ENCODE results near the gene KRTAP4-2. TPM values are rescaled to one million over a fixed set of nuclear protein-coding genes. Genes with fewer than 3 reads are reported as not detected.

Gene KRTAP4-2
- total and polyA plus RNA-seq, 9 of the 15 experiments (the other 6 are each of a cell fraction or from before 2014, with no cell fraction given): not detected

DNA sequence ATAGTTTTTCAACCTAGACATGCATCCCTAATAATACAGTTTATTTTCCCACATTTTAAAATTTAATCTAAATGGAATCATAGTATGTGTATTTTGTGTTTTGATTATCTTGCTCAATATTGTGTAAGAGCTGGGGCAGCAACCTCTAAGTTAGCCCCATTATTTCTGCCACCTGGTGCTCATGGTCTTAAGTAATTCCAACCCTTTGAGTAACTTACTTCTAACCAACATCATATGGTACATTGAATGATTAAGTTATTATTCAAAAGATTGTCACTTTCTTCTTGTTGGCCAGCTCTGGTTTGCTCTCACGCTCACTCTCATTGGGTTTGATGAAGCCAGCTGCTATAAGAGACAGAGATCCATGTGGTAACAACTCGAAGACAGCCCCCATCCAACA lies 6.1 kb downstream of the KRTAP4-2 start:
- intact Hi-C loops (cut with micrococcal nuclease): no loop called here

More for the DNA sequence above, 6.1 kb downstream of the KRTAP4-2 start:
- no peak for FAIRE-seq
- Histone ChIP-seq H3K9ac (ENCODE audit: insufficient read depth in 1 of 2, low read depth in 2 of 2, low read length in 2 of 2) (no peak overlapping the region), H3K4me2 (ENCODE audit: insufficient read depth, low read length) (no peak overlapping the region), H3K27me3 (ENCODE audit: control insufficient read depth in 2 of 2, insufficient read depth in 2 of 2, low read length in 2 of 2) (peaks cover 3 to 10% of the 10 kb centered on the region in 2 experiments; a peak in 3 of 5 replicates), H3K27ac (ENCODE audit: extremely low read depth, low read depth, low read length) (no peak overlapping the region), H3K4me3 (no peak overlapping the region), H2AFZ (ENCODE audit: low read depth, low read length) (no peak overlapping the region), H4K20me1 (replicated peaks; ENCODE audit: control insufficient read depth, insufficient read depth, low read length) (no peaks in the 10 kb centered on the region; the same call in 1 of the 2 replicates), H3K4me1 (replicated peaks in 1 of 2; ENCODE audit: control insufficient read depth in 2 of 2, insufficient read depth in 2 of 2, low read length in 2 of 2) (peaks cover 0 to 3% of the 10 kb centered on the region in 2 experiments; a peak in 1 of 5 replicates), H3K9me1 (ENCODE audit: control insufficient read depth, insufficient read depth, low read length) (no peaks in the 10 kb centered on the region), H3K79me2 (ENCODE audit: control insufficient read depth, insufficient read depth, low read length) (no peaks in the 10 kb centered on the region), H3K36me3 (ENCODE audit: control insufficient read depth, insufficient read depth, low read length) (no peaks in the 10 kb centered on the region), H3K9me3 (replicated peaks; ENCODE audit: control insufficient read depth, insufficient read depth, low read depth, low read length) (no peaks in the 10 kb centered on the region)
- 0% methylated on average over 2 of the region's 2 CpGs for WGBS (ENCODE audit: insufficient coverage, low coverage, missing lambda C conversion rate)
- no TSS peak for BruUV-seq (replicated peaks)
- in situ Hi-C loops (cut with MboI): no loop called here
- ATAC-seq: no peak
- POLR2A ChIA-PET: no interaction called here
- no peak for DNase-seq (ENCODE audit: extremely low read depth in 1 of 4, low spot score in 3 of 4)
- CTCF ChIA-PET (ENCODE audit: low intra/inter-chr PET ratio): no interaction called here
- TF ChIP-seq, protein P1, sequence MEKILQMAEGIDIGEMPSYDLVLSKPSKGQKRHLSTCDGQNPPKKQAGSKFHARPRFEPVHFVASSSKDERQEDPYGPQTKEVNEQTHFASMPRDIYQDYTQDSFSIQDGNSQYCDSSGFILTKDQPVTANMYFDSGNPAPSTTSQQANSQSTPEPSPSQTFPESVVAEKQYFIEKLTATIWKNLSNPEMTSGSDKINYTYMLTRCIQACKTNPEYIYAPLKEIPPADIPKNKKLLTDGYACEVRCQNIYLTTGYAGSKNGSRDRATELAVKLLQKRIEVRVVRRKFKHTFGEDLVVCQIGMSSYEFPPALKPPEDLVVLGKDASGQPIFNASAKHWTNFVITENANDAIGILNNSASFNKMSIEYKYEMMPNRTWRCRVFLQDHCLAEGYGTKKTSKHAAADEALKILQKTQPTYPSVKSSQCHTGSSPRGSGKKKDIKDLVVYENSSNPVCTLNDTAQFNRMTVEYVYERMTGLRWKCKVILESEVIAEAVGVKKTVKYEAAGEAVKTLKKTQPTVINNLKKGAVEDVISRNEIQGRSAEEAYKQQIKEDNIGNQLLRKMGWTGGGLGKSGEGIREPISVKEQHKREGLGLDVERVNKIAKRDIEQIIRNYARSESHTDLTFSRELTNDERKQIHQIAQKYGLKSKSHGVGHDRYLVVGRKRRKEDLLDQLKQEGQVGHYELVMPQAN (IDR thresholded peaks at IDR 0.05; ENCODE audit: borderline replicate concordance): no peak
- TF ChIP-seq KLF13 (tag; IDR thresholded peaks at IDR 0.05; ENCODE audit: borderline replicate concordance, low read depth): no peak
- TF ChIP-seq PRPF4 (IDR thresholded peaks at IDR 0.05; ENCODE audit: insufficient read depth, low read depth, low read length, poor library complexity, severe bottlenecking): no peak
- TF ChIP-seq, protein P2, sequence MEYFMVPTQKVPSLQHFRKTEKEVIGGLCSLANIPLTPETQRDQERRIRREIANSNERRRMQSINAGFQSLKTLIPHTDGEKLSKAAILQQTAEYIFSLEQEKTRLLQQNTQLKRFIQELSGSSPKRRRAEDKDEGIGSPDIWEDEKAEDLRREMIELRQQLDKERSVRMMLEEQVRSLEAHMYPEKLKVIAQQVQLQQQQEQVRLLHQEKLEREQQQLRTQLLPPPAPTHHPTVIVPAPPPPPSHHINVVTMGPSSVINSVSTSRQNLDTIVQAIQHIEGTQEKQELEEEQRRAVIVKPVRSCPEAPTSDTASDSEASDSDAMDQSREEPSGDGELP (CRISPR knock-in tag; IDR thresholded peaks at IDR 0.05; ENCODE audit: borderline replicate concordance): no peak
- TF ChIP-seq XRCC4 (IDR thresholded peaks at IDR 0.05; ENCODE audit: extremely low read depth, insufficient read depth, insufficient read length): no peak
- no peak for TF ChIP-seq NCOA6 (IDR thresholded peaks at IDR 0.05)
- TF ChIP-seq HMG20A (CRISPR knock-in tag; conservative IDR thresholded peaks at IDR 0.05): no peak
- no peak for TF ChIP-seq SRSF7 (optimal IDR thresholded peaks at IDR 0.05; ENCODE audit: low read depth, low read length)
